ENCODE results near the gene SEM1. TPM values are rescaled to one million over a fixed set of nuclear protein-coding genes. Genes with fewer than 3 reads are reported as not detected.
A peak's percentile ranks its signal among the peaks of the same experiment; 100 is the strongest.

SEM1 gene
- total and polyA plus RNA-seq, 9 of the 15 experiments (the other 6 are each of a cell fraction or from before 2014, with no cell fraction given), result 74.7 to 938 (median 454) TPM

DNA sequence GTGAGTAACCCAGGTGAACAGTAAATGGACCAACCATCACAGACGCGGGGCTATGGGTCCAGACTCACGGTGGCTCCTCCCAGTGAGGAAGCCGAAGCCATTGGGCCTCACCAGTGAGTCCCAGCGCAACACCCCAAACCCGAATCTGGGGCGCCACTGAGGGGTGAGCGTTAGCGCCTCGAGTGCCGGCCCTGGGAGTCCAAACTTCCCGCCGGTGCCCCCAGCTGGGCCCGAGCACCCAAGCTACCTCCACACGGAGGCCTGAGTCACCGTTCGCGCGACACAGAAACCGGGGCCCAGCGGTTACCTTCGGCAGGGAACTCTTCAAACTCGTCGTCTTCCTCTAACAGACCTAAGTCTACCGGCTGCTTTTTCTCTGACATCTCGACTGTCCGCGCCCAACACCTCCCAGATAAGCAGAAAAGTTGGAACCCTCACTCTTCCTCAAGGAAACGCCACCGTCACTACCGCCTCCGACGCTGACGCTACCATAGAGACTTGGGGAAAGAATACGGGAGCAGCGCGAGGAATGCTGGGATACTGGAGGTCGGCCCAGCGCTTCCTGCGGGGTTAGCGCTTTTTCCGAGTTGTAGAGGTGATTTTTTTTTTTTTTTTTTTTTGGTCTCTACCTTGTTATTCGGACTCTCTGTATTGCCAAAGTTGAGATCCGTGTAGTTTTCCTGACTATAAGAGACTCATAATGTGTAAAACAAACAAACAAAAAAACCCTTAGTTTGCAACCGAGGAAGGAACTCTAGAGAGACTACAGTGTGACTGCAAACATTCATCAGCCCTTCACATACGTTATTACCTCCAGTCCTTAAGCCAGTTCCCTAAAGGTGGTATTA is at the start of gene SEM1 (continued):
- TF ChIP-seq ZNF592 (IDR thresholded peaks at IDR 0.05), result no peak
- no peak for TF ChIP-seq ZNF408 (CRISPR knock-in tag; IDR thresholded peaks at IDR 0.05; ENCODE audit: low read depth)
- no peak for TF ChIP-seq TARDBP (IDR thresholded peaks at IDR 0.05)
- TF ChIP-seq NR4A1 (CRISPR knock-in tag; IDR thresholded peaks at IDR 0.05), result no peak
- no peak for TF ChIP-seq NR4A1 (tag; IDR thresholded peaks at IDR 0.05)
- TF ChIP-seq ZNF431 (CRISPR knock-in tag; IDR thresholded peaks at IDR 0.05), result no peak
- TF ChIP-seq PCBP1 (IDR thresholded peaks at IDR 0.05; ENCODE audit: low read depth, low read length, poor library complexity, severe bottlenecking), result no peak
- peak; percentile 34 to 35; a peak in 2 of 4 replicates for TF ChIP-seq ARNT (IDR thresholded peaks at IDR 0.05)
- TF ChIP-seq, protein P1, sequence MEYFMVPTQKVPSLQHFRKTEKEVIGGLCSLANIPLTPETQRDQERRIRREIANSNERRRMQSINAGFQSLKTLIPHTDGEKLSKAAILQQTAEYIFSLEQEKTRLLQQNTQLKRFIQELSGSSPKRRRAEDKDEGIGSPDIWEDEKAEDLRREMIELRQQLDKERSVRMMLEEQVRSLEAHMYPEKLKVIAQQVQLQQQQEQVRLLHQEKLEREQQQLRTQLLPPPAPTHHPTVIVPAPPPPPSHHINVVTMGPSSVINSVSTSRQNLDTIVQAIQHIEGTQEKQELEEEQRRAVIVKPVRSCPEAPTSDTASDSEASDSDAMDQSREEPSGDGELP (CRISPR knock-in tag; IDR thresholded peaks at IDR 0.05; ENCODE audit: borderline replicate concordance), result peak; percentile 94
- no peak for TF ChIP-seq ZFP30 (CRISPR knock-in tag; IDR thresholded peaks at IDR 0.05; ENCODE audit: borderline replicate concordance)
- no peak for TF ChIP-seq ZNF707 (CRISPR knock-in tag; conservative IDR thresholded peaks at IDR 0.05)
- no peak for TF ChIP-seq HNRNPUL1 (IDR thresholded peaks at IDR 0.05; ENCODE audit: low read length)
- no peak for TF ChIP-seq ARID3A (IDR thresholded peaks at IDR 0.05; ENCODE audit: borderline replicate concordance, low read depth, low read length)
- no peak for TF ChIP-seq ZNF41 (CRISPR knock-in tag; conservative IDR thresholded peaks at IDR 0.05)
- 0 out of 2 replicates have a peak, but pooled peaks have one; percentile 23 for TF ChIP-seq NCOA1 (IDR thresholded peaks at IDR 0.05; ENCODE audit: low read depth)
- TF ChIP-seq ESRRB (CRISPR knock-in tag; IDR thresholded peaks at IDR 0.05; ENCODE audit: borderline replicate concordance), result no peak
- no peak for TF ChIP-seq NUFIP1 (IDR thresholded peaks at IDR 0.05; ENCODE audit: partially characterized antibody)
- peak; percentile 50; the same call in 1 of the 2 replicates for TF ChIP-seq SMARCA4 (IDR thresholded peaks at IDR 0.05)
- TF ChIP-seq, protein P2, sequence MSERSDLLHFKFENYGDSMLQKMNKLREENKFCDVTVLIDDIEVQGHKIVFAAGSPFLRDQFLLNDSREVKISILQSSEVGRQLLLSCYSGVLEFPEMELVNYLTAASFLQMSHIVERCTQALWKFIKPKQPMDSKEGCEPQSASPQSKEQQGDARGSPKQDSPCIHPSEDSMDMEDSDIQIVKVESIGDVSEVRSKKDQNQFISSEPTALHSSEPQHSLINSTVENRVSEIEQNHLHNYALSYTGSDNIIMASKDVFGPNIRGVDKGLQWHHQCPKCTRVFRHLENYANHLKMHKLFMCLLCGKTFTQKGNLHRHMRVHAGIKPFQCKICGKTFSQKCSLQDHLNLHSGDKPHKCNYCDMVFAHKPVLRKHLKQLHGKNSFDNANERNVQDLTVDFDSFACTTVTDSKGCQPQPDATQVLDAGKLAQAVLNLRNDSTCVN (CRISPR knock-in tag; IDR thresholded peaks at IDR 0.05), result no peak
- TF ChIP-seq FOXJ2 (tag; IDR thresholded peaks at IDR 0.05), result peak; percentile 73; the same call in 1 of the 2 replicates
- no peak for TF ChIP-seq GATA2 (CRISPR knock-in tag; IDR thresholded peaks at IDR 0.05)
